Skin epidermis (tissue), 12 donors: Measurements from ENCODE around the gene MAP2K2.
A peak's percentile ranks its signal among the peaks of the same experiment; 100 is the strongest.

Experiments
- H3K27ac ChIP-seq, 21 experiments: fragments of 200-600 bp; sonication (generic) in 11 of 21; one replicate each; pipeline ENCODE4 v1.5.0; 2020; ENCODE audit warnings: mild to moderate bottlenecking in 3 of 21, inconsistent platforms in 2 of 21, moderate library complexity in 2 of 21
- H3K4me3 ChIP-seq, 7 experiments: fragments of 200-600 bp; sonication (generic) in 2 of 7; one replicate each; pipeline ENCODE4 v1.5.0; 2020; ENCODE audit warnings: inconsistent platforms in 2 of 7, mild to moderate bottlenecking in 2 of 7, moderate library complexity in 1 of 7

The MAP2K2 gene

DNA sequence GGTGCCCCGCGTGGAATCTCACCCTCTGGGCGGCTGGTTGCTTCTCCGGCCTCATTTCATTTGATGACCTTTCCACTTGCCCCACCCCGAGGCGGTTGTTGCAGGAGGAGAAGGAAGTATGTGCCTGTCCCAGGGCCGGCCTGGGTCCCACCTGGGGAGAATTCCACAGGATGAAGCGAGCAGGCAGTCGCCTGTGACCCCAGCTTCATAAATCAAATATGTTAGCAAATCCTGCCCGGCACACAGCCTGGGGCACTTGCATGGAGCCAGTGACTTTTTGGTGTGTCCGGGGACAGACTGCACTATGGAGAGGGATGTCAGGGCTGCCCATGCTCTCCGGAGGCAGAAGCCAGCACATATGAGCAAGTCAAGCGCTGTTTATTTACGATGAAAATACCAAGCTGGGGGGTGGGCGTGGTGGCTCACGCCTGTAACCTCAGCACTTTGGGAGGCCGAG, 37.5 kb downstream of the MAP2K2 start:
- Histone ChIP-seq H3K4me3 (no peak overlapping the region), H3K27ac (peak overlapping the region in 1 of 21 experiments; percentile 31)

DNA sequence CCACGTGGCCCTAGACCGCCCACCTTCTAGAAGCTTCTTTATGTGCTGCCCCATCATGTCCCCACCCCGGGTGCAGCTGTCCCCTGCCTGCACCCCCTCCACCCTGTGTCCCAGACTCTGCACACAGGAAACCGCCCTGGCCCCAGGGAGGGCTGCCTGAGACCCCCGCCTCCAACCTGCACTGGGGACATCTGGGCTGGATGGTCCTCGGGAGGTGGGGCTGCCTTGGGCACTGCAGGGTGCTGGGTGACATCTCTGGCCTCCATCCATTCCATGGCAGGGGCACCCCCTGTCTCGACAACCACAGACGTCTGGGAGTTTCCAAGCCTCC, 39.4 kb downstream of the MAP2K2 start:
- Histone ChIP-seq H3K27ac (peak overlapping the region in 12 of 21 experiments; percentile 2 to 83 (median 62)), H3K4me3 (peak overlapping the region in 1 of 7 experiments; percentile 15)

DNA sequence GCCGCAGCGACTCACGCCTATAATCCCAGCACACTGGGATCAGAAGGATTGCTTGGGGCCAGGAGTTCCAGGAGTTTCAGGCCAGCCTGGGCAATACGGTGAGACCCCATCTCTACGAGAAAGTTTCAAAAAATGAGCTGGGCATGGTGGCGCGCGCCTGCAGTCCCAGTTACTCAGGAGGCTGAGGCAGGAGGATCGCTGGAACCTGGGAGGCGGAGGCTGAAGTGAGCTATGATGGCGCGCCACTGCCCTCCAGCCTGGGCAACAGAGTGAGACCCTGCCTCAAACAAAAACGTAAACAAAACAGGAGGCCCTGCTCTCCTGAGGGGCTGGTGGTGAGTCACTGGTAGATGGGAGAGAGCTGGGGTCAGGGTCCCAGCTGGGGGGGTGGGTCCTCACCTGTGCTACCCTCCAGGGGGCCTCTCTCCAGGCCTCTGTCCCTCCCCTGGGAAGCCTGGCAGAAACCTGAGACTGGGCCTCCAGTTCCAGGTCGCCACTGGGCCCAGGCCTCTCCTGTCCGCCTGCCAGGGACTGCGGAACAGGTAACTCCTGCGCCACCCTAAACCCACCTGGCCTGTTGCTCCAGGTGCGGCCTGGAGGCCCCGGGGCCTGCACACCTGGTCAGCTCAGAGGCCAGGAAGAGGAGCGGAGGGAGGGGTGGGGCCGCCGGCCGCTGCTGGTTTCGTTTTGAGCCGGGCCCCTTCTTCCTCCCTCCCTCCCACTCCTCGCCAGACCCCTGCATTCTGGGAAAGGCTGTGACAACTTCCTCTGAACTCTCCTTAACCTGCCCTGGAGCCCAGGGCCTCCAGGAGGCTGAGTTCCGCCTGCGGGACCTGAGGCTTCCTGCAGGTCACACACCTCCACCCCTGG, 40.0 kb downstream of the MAP2K2 start:
- H3K4me3 ChIP-seq, result peak overlapping the region in 3 of 7 experiments; percentile 7 to 18 (median 15)
- peak overlapping the region in 16 of 21 experiments; percentile 2 to 83 (median 54) for H3K27ac ChIP-seq

DNA sequence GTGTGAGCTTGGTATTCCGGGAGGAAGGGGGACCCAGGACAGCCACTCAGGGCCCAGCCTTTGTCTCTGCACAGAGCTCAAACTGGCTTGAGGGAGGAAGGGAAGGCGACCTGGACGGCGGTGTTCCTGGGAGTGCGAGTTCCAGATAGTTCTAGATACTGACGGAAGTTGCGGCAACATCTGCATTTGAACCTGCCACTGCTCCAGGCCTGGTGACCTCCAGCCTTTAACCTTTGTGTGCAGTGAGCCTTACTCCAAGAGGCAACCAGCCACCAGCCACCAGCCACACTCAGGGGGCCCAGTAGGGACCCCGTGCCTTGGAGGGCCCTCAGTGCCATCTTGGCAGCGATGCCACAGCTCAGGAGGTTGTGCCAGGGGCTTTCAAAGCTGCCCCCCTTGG, 41.8 kb downstream of the MAP2K2 start:
- no peak overlapping the region for H3K4me3 ChIP-seq
- H3K27ac ChIP-seq, result no peak overlapping the region

DNA sequence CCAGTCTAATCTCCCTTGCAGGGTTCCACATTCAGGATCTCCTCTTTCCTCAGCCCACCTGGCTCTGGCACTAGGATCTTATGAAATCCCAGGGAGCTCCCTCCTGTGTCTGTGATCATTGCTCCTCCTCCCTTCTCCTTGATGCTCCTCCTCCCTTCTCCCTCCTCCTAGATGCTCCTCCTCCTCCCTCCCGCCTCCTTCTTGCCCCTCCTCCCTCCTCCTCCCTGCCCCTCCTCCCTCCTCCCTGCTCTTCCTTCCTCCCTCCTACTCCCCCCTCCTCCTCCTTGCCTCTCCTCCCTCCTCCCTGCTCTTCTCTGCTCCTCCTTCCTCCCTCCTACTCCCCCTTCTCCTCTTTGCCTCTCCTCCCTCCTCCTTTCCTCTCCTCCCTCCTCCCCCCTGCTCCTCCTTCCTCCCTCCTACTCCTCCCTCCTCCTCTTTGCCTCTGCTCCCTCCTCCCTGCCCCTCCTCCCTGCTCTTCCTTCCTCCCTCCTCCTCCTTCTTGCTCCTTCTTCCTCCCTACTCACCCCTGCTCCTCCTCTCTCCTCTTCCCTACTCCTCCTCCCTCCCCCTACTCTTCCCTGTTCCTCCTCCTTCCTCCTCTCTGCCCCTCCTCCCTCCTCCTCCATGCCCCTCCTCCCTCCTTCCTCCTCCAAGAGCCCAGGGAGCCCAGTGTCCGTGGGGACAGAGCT, 42.3 kb downstream of the MAP2K2 start:
- Histone ChIP-seq H3K27ac (no peak overlapping the region), H3K4me3 (no peak overlapping the region)

DNA sequence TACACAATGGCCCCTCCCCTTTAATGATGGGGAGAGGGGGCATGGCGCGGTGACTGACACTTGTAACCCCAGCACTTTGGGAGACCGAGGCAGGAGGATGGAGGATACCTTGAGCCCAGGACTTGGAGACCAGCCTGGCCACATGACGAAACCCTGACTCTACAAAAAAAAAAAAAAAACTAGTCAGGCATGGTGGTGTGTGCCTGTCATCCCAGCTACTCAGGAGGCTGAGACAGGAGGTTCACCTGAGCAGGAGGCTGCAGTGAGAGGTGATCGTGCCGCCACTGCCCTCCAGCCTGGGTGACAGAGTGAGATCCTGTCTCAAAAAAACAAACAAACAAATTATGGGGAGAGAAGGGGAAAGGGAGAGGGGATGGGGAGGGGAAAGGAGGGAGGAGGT, 43.4 kb downstream of the MAP2K2 start:
- H3K4me3 ChIP-seq, result no peak overlapping the region
- H3K27ac ChIP-seq, result no peak overlapping the region

DNA sequence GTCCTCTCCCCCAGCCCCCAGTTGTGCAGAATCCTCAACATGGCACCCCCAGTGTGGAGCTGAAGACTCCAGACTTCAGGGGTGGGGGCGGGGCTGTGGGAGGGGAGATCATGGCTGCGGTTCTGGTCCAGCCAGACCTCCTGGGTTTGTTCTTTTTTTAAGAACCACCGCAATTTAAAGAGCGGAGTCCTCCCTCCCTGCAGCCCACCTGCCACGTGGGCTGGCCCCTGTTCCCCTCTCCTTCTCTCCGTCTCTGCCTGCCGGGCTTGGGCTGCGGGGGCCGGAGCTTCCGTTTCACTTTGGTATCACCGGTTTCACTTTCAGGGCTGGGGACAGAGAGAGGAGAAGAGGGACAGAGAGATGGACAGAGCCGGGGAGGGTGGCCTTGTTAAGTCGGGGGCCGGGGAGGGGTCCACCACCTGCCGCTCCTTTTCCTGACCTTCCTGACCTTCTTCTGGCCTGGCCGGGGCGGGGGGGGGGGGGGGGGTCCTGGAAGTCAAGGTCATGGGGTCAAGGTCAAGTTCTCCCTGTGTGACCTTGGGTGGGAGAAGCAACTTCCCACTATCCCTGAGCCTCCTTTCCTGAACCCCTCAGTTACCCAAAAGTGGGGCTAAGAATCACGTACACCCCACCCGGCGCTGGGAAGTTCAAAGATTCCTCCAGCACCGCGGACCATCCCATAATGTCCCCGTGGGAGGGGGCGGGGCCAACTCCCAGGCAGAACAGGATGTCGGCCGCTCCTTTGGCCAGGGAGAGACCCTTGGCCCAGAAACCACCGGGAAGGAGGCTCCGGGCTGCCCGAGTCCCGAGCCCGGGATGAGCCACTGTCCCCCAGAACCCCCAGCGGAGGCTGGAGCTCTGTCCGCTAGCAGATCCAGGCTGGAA, 45.9 kb downstream of the MAP2K2 start:
- H3K4me3 ChIP-seq, result peak overlapping the region; percentile 26 to 54 (median 42)
- peak overlapping the region in 20 of 21 experiments; percentile 65 to 93 (median 82) for H3K27ac ChIP-seq

DNA sequence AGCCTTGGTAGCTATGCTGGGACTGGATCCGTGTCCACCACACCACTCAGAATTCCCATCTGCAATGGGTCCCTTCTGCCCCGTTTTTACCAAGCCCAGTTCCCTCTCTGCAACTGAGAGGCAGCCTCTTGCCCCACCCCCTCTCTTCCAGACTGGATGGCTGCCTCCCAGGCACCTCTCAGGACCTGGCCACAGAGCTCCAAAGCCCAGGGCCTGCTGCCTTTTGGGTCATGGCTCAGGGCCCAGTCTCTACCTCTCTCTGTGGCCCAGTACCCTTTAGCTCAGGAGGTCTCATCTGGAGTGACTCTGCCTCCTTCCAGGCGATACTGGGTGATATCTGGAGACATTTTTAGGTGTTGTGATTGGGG, 46.9 kb downstream of the MAP2K2 start:
- Histone ChIP-seq H3K4me3 (no peak overlapping the region), H3K27ac (peak overlapping the region in 15 of 21 experiments; percentile 13 to 93 (median 83))

DNA sequence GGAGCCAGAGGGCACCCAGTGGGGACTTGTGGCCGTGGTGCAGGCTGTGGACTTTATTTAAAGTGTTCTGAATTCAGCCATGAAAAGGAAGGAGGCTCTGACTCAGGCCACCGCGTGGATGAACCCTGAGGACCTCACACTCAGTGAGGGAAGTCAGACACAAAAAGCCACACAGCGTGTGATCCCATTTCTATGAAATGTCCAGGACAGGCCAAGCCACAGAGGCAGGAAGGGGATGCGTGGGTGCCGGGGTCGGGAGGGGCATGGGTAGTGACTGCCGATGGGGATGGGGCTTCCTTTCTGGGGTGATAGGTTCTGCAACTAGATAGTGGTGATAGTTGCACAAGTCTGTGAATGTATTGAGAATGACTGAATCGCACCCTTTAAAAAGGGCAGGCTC, 48.5 kb downstream of the MAP2K2 start:
- no peak overlapping the region for H3K4me3 ChIP-seq
- H3K27ac ChIP-seq, result peak overlapping the region in 2 of 21 experiments; percentile 11 to 28

DNA sequence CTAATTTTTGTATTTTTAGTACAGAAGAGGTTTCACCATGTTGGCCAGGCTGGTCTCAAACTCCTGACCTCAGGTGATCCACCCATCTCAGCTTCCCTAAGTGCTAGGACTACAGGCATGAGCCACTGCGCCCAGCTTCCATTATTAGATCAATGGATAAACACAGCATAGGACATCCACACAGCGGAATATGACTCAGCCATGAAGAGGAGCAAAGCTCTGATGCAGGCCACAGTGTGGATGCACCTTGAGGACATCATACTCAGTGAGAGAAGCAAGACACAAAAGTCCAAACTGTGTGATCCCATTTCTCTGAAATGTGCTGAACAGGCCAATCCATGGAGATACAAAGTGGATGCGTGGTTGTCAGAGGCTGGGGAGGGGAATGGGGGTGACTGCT, 52.3 kb downstream of the MAP2K2 start:
- Histone ChIP-seq H3K4me3 (no peak overlapping the region), H3K27ac (no peak overlapping the region)

DNA sequence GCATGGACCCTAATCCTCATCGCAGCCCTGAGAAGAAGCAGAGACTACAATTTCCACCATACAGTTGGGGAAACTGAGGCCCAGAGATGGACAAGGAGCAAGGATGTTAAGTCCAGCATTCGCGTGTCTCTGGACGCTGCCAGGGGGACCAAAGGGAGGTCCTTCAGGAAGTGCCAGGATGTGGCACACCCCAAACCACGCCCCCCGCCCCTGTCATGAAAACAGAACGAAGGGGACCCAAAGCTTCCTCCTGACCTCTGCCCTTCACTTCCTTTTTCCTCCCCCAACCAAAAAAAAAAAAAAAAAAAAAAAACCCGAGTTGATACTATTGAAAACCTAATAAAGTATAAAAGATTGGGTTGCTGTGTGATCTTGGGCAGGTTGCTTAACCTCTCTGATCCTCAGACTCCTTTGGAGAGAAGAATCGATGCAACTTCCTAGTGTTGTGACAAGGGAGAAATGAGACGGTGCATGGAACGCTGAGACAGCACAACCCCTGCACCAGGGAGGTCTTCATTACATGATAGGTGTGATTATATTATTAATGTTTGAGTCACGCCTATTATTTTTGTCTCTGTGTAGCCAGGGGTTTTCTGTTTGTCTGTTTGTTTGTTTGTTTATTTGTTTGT, 54.5 kb downstream of the MAP2K2 start:
- H3K27ac ChIP-seq, result peak overlapping the region in 2 of 21 experiments; percentile 21 to 100
- no peak overlapping the region for H3K4me3 ChIP-seq

DNA sequence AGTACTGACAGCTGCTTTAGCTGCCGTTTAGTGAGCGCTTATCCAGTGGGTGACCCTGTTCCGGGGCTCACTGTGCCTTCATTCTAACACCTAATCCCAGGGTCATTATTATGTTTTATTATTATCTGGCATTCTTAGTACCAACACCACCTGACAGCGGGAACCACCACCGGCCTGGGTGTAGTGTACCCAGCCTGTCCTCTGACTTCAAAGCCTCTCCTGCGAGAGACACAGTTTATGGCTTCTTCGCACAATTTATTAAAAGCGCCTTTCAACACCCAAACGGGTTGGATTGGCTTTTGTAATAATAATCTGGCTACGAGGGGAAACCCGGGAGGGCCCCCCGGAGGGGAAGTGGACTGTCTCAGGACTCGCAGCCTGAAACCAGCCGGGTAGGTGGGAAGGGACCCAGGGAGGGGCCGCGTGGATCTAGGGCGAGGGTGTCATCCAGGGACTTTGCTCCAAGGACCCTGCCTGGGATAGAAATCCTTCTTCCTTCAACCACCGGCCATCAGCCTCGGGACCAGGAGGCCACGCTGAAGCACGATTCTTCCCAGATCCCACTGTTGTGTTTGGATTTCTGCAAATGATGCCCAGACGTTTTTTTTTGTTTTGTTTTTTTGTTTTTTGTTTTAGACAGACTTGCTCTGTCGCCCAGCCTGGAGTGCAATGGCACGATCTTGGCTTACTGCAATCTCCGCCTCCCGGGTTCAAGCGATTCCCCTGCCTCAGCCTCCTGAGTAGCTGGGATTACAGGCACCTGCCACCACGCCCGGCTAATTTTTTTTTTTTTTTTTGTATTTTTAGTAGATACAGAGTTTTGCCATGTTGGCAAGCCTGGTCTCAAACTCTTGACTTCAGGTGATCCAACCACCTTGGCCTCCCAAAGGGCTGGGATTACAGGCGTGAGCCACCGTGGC, 55.6 kb downstream of the MAP2K2 start:
- Histone ChIP-seq H3K4me3 (peak overlapping the region; percentile 78 to 100 (median 98)), H3K27ac (peak overlapping the region; percentile 91 to 100 (median 97))

DNA sequence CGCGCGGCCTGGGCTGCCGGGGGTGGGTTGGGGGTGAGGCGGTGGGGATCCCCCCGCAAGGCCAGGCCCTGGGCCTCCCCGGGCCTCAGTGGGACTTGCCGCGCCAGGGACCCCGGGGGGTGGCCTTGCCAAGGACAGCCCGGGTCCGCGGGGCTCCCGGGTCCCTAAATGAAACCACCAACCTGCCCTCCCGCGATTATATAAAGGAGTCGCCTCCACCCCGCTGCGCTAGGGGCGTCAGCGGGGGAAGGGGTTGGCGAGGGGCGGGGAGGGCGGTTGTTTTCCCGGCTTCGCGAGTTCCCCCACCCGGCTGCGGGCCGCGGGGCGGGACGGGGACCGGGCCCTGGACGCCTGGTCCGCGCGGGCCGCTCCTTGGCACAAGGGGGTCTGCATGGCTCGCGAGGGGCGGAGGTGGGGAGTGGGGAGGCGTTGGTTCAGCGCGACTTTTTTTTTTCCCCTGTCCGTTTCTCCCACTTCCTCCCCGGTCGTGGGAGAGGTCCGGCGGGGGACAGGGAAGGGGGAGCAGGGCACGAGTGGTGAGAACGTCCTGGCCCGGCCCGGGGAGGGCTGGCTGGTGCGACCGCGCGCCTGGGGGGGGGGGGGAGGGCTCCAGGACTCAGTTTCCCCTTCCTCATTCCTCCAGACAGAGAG, 56.4 kb downstream of the MAP2K2 start:
- Histone ChIP-seq H3K27ac (peak overlapping the region; percentile 91 to 100 (median 97)), H3K4me3 (peak overlapping the region; percentile 78 to 100 (median 98))

DNA sequence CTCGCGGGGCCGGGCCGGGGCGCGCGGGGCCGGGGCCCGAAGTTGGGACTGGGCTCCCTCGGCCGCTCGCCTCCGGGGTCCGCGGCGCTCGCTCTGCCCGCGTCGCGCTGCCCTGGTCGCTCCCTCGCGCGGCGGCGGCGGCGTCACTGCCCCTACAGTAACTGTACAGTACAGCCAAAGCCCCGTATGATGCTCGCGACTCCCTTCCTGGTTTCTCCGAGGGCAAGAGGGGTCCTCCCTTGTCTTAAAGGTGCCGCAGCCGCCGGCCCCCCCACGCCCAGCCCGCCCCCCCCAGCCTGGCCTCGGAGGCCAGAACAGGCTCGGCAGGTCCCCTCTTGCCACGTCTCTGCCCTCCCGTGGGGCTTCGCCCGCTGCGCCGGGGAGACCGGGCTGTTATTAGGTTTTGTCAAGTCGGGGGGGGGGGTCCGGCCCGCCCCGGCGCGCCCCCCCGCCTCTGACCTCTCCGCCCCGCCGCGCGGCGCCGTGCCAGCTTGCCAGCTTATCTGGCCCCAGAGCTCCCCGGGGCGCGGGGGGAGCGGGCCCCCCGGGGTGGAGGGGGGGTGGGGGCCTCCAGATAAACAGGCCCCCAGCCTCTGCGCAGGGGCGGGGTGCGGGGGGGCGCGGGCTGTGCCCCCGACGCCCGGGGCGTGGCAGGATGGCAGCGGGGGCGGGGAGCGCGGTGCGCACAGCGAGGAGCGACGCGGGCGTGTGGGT, 57.1 kb downstream of the MAP2K2 start, which contains the start of gene ZBTB7A:
Gene ZBTB7A (minus strand): TSS at position 218 of the 714 bp plus-strand sequence. CDS start 11,667 bp downstream, outside the sequence.
- H3K27ac ChIP-seq, result peak within 1 kb of the TSS; percentile 91 to 100 (median 98)
- peak within 1 kb of the TSS; percentile 78 to 100 (median 98) for H3K4me3 ChIP-seq

DNA sequence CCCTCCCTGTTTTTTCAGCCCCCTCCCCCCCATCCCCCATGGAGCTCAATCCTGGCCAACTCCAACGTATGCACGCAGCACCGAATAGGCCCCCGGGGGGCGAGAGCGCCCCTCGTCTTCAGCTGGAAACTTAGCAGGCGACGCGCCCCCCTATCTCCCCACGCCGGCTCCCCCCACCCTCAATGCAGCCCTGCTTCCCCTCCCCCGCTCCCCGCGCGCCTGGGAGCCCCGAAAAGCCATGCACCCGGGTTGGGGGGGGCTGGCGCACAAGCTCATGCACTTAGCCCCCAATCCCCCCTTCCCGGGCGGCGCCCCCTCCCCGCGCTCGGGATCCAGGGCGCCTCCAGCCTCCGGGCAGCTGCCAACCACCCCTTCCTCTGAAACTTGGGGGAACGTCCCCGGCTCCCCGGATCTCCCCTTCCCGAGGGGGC, 57.7 kb downstream of the MAP2K2 start:
- Histone ChIP-seq H3K27ac (peak overlapping the region; percentile 91 to 100 (median 97)), H3K4me3 (peak overlapping the region; percentile 78 to 100 (median 98))

DNA sequence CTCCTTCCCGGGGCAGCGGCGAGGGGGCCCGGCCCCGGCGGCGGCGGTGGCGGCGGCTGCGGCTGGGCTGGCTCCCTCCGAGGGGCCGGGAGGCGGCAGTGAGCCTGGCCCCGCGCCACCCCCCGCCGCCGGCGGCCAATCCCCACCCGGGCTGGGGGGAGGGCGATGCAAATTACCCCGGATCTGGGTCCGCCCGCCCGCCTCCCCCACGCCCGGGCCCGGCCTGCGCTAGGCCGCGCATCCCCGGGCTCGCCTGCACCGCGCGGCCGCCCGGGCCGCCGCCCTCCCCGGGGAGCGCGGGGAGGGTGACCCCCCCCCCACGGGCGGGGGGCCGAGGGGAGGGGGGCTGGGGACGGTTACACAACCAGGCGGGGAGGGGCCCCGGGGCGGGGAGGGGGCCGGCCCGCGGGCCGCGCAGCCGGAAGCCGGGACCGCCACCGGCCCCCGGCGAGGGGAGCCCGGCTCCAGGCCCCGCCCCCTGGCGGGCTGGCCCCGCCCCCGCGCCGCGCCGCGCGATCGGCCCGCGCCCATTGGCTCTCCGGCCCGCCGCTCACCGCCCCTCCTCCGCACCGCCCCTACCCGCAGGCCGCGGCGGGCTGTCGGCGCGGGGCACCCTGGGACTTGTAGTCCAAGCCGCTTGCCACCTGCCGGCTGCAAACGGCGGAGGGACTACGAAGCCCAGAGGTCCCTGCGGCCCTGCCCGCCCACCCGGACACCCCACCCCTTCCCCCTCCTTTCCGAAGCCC, 58.3 kb downstream of the MAP2K2 start:
- Histone ChIP-seq H3K4me3 (peak overlapping the region; percentile 78 to 100 (median 98)), H3K27ac (peak overlapping the region in 19 of 21 experiments; percentile 94 to 100 (median 98))
